ENCODE results near the gene PML.
A peak's percentile ranks its signal among the peaks of the same experiment; 100 is the strongest.

The PML gene

GRCh38 chr15:73985101-73985873, 9.2 kb upstream of the PML start:
- no peak for DNase-seq (ENCODE audit: low read depth)

DNA sequence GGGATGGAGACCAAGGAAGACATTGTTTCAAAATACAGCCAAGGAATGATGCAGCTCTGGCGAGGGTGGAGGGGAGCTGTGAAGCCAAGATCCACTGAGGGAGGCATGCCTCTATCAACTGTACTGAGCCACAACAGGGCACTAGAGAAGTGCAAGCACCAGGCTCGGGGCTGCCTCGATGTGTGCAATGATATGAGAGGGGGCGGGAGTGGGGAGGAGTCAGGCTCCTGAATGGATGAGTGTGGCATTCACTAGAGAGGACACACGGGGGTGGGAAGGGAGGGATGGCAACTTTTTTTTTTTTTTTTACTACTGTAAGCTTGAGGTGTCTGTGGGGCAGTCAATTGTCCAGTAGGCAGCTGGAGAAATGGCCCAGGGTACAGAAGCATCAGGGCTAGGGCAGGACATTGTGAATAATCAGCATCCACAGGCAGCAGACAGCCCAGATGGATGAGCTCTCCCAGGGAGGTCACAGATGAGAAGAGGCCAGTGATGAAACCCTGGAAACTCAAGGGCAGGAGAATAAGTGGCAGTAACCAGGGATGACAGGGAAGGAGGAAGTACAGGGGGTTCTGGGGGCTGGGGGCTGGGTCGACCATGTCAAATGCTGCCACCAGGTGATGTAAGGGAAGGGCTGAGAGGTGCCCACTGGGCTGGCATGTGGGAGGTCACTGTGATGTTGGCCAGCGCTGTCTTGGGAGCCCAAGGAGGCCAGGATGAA, 8.3 kb upstream of the PML start:
- DNase-seq (ENCODE audit: low read depth), result no peak

GRCh38 chr15:73986776-73987056, 7.8 kb upstream of the PML start:
- no peak for DNase-seq (ENCODE audit: low read depth)

- no peak for DNase-seq (ENCODE audit: low read depth)
Observed at GRCh38 chr15:73987250-73987649, 7.3 kb upstream of the PML start.

DNA sequence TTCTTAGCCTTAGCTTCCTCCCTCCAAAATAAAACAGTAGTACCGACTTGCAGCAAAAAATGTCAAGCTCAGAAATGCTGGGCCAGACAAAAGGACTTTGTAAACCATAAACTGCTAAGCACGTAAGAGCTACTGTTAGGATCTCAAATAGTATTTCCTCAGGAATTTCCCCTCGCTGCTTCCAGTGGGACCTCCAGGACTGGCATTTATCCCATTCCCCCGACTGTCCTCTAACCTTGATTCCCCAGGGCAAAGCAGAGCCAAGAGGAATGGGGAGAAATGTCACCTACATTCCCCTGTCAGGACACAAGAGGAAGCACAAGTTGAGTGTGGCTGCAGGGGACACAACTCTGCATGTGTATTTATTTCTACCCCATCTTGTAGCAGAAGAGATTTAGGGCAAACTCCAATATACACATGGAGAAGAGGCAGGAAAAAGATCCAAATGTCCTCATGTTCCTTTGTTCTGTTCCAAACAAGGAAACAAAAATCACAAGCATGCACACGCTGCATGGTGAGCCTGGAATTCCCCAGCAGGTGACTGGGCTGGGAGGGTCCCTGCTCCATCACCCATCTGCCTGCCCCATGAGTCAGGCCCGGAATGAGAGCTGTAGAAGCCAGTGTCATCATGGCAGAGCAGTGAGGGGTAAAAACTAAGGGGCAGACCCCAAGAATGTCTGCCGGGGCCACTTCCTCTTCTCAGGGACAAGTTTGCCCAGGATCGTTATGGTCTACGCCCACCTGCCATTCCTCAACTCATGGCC, 6.7 kb upstream of the PML start:
- no peak for DNase-seq (ENCODE audit: low read depth)

DNA sequence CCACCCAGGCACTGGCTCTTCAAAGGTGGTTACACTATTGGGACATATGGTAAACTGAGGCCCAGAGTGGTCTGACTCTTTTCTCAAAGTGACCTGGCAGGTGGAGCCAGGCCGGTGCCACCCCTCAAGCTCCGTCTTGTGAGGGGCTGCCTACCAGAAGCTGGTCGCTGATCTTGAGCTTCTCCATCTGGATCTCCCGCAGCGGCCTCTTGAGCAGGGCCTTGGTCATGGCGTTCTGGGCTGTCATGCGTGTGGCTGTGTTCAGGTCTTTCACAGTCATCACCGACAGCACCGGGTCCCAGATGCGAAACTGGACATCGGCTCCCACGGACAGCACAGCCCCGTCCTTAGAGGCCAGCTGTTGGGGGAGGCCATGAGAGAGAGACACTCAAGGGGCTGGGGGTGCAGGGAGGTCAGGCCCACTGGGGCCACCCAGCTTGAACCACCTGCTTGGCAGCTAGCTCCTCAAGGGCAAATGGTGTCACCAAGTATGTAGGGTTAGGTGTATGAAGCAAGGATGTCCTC, 6.0 kb upstream of the PML start:
- no peak for DNase-seq (ENCODE audit: low read depth)

- DNase-seq (ENCODE audit: low read depth), result no peak
Observed at GRCh38 chr15:73989001-73989798, 5.3 kb upstream of the PML start.

- no peak for DNase-seq (ENCODE audit: low read depth)
Observed at GRCh38 chr15:73990250-73991005, 4.1 kb upstream of the PML start.

DNA sequence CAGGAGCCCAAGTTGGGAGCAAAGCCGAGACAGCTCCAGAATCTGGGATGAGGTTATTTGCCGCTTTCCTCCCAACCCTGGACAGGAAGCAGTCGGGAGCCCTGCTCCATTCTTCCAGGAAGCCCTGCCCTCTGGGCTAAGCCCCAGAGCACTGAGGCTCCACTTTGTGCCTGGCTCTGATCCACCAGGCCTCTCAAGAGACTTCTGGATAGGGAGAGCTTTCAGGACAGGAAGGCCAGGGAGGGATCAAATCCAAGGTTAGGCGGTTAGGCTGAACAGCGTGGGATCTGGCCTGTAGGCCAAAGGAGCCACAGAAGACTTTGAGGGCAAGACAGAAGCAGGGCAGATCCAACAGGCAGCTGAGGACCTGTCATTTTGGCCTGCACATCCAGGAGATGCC, 3.3 kb upstream of the PML start:
- DNase-seq (ENCODE audit: low read depth), result no peak

DNA sequence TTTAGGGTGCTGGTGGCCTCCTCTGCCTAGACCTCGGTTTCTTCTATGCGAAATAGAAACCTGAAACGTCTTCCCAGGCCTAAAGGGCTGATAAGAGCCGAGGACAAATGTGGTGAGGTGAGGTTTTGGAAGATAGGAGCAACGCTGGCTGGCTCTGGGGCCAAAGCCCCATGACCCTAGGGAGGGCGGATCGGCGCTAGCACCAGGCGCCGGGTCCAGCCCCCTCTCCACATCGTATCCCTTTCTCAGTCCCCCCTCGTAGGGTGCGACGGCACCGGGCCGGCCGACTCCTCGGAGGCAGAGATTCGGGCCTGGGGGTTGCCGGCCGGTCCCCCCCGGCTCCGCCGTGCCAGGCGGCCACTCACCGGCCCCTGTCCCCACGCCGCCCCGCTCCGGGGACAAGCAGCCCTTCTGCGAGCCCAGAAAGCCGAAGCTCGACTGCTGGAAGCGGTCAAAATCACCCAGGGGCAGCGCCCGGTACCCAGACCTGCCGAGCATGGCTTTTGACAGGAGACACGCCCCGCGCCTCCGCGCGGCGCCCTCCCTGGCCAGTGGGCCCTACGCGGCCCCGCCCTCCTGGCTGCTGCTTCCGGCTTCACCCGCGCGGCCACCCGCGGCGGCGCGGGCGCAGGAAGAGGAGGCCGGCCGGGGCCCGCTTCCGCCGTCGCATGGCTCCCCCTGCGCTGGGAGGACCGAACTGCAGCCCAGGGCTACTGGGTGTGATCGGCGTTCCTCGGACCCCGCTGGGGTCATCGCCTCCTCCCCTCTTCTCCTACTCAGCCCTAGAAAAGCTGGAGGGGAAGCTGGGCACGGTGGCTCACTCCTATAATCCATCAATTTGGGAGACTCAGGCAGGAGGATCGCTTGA, 2.6 kb upstream of the PML start, which contains the start of gene STOML1:
Gene STOML1 (minus strand): TSS at position 570 of the 868 bp plus-strand sequence. CDS start 72 bp downstream, at position 498.
- peak; percentile 91 for DNase-seq (ENCODE audit: low read depth)

GRCh38 chr15:73992594-73992898, 2.0 kb upstream of the PML start:
- DNase-seq (ENCODE audit: low read depth), result no peak

GRCh38 chr15:73993211-73993994, 1.1 kb upstream of the PML start:
- DNase-seq (ENCODE audit: low read depth), result no peak

GRCh38 chr15:73994912-73995622, 551 bp downstream of the PML start:
- no peak for DNase-seq (ENCODE audit: low read depth)

GRCh38 chr15:73996267-73996666, 1.8 kb downstream of the PML start:
- no peak for DNase-seq (ENCODE audit: low read depth)

DNA sequence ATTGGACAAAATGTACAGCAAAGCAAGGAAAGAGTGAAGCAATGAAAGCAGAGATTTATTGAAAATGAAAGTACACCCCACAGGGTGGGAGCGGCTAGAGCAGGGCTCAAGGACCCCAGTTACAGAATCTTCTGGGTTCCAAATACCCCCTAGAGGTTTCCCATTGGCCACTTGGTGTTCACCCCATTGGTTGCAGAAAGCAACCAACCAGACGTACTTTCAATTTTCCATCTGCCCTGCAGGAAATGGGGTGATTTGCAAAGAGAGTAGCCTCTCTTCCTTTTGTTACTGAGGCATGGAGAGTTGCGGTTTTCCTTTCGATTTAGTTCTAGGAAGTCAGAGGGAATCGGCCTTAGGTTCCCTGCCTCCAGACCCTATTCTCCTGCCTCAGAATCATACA, 2.4 kb downstream of the PML start:
- no peak for DNase-seq (ENCODE audit: low read depth)

DNA sequence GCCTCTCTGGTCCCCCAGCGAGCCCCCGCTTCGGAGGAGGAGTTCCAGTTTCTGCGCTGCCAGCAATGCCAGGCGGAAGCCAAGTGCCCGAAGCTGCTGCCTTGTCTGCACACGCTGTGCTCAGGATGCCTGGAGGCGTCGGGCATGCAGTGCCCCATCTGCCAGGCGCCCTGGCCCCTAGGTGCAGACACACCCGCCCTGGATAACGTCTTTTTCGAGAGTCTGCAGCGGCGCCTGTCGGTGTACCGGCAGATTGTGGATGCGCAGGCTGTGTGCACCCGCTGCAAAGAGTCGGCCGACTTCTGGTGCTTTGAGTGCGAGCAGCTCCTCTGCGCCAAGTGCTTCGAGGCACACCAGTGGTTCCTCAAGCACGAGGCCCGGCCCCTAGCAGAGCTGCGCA, 3.5 kb downstream of the PML start:
- DNase-seq (ENCODE audit: low read depth), result no peak

- no peak for DNase-seq (ENCODE audit: low read depth)
Observed at GRCh38 chr15:74006774-74007639, 12.5 kb downstream of the PML start.

GRCh38 chr15:74007820-74008371, 13.4 kb downstream of the PML start:
- DNase-seq (ENCODE audit: low read depth), result no peak

Measured in activated T-helper 9 cell treated with anti-CD3 and anti-CD28 coated beads, Interleukin-2, amount 50 U/mL, for 16 hours (primary cell).